K562 (cell line): ENCODE measurements around the gene TBX10. TPM values are rescaled to one million over a fixed set of nuclear protein-coding genes. Genes with fewer than 3 reads are reported as not detected.

Experiments used
- CBX1 ChIP-seq: sonication (generic); IDR thresholded peaks from 2 replicates; pipeline ENCODE4 v1.6.1; 2016; ENCODE audit warnings: antibody characterized with exemption, low read depth, mild to moderate bottlenecking
- CC2D1A ChIP-seq: fragments of 450-650 bp; IDR thresholded peaks from 2 replicates; pipeline ENCODE4 v1.6.1; 2017; ENCODE audit warnings: mild to moderate bottlenecking
- ETV1 ChIP-seq: fragments of 450-650 bp; conservative IDR thresholded peaks from 2 replicates; pipeline ENCODE4 v1.6.1; 2016; ENCODE audit warnings: missing genetic modification characterization, control low read depth, low read depth, missing compliant biosample characterization
- HDAC1 ChIP-seq, 2 experiments: fragments of 450-650 bp; IDR thresholded peaks; 2 replicates each; pipeline ENCODE4 v1.6.1; 2016 to 2017; ENCODE audit warnings: inconsistent platforms in 1 of 2, mild to moderate bottlenecking in 1 of 2, moderate library complexity in 1 of 2
- KDM2B ChIP-seq: fragments of 250-450 bp; sonication (Bioruptor Pico); IDR thresholded peaks from 2 replicates; pipeline ENCODE4 v1.8.0; 2021; ENCODE audit warnings: mild to moderate bottlenecking, moderate library complexity
- KDM5B ChIP-seq: fragments of 200-600 bp; sonication (generic); IDR thresholded peaks from 2 replicates; pipeline ENCODE4 v1.6.1; 2012; ENCODE audit warnings: low read depth, mild to moderate bottlenecking, moderate library complexity, low read length, control low read depth, inconsistent platforms; ENCODE audit not compliant: insufficient replicate concordance
- MAX ChIP-seq: sonication (generic); formaldehyde crosslinking; IDR thresholded peaks from 2 replicates; pipeline ENCODE4 v1.9.0; 2022; ENCODE audit warnings: mild to moderate bottlenecking, missing genetic modification reagents
- MTA1 ChIP-seq: fragments of 450-650 bp; IDR thresholded peaks from 2 replicates; pipeline ENCODE4 v1.6.1; 2017; ENCODE audit warnings: borderline replicate concordance
- NCOR1 ChIP-seq: fragments of 450-650 bp; IDR thresholded peaks from 2 replicates; pipeline ENCODE4 v1.6.1; 2016; ENCODE audit warnings: mild to moderate bottlenecking, moderate library complexity
- PHF8 ChIP-seq: fragments of 200-600 bp; sonication (generic); IDR thresholded peaks from 2 replicates; pipeline ENCODE4 v1.6.1; 2012; ENCODE audit warnings: mixed run types, mild to moderate bottlenecking, inconsistent platforms, low read length, moderate library complexity, borderline replicate concordance
- POLR2AphosphoS5 ChIP-seq: IDR thresholded peaks from 2 replicates; pipeline ENCODE4 v1.6.1; 2011; ENCODE audit warnings: mild to moderate bottlenecking, low read depth, low read length, moderate library complexity; ENCODE audit not compliant: control insufficient read depth, insufficient read depth
- POLR3G ChIP-seq: IDR thresholded peaks from 2 replicates; pipeline ENCODE4 v1.6.1; 2011; ENCODE audit not compliant: insufficient read length, insufficient replicate concordance; ENCODE audit errors: extremely low read depth
- PRDM10 ChIP-seq: fragments of 450-650 bp; IDR thresholded peaks from 2 replicates; pipeline ENCODE4 v1.6.1; 2018; ENCODE audit not compliant: partially characterized antibody
- RBM22 ChIP-seq: fragments of 200-400 bp; formaldehyde crosslinking; IDR thresholded peaks from 2 replicates; pipeline ENCODE4 v1.6.1; 2018; ENCODE audit warnings: low read length, low read depth; ENCODE audit not compliant: poor library complexity, severe bottlenecking
- TCF7 ChIP-seq: sonication (generic); IDR thresholded peaks from 2 replicates; pipeline ENCODE4 v1.6.1; 2016; ENCODE audit warnings: antibody characterized with exemption, borderline replicate concordance
- TEAD1 ChIP-seq, 2 experiments: fragments of 450-650 bp in 1 of 2; sonication (generic) in 1 of 2; formaldehyde crosslinking; IDR thresholded peaks; 2 replicates each; pipeline versions ENCODE4 v1.4.0 to v1.8.0; 2020 to 2022; ENCODE audit warnings: mild to moderate bottlenecking in 2 of 2, missing genetic modification reagents in 1 of 2
- ZBTB33 ChIP-seq: sonication (generic); formaldehyde crosslinking; IDR thresholded peaks from 2 replicates; pipeline ENCODE4 v1.8.1; 2023; ENCODE audit warnings: mild to moderate bottlenecking, missing genetic modification reagents
- ZC3H11A ChIP-seq: IDR thresholded peaks from 2 replicates; pipeline ENCODE4 v1.6.1; 2012; ENCODE audit warnings: low read depth, low read length, improper control_type of control experiment
- ZC3H8 ChIP-seq: fragments of 450-650 bp; IDR thresholded peaks from 2 replicates; pipeline ENCODE4 v1.6.1; 2017
- ZNF639 ChIP-seq, 2 experiments: fragments of 200-800 bp in 1 of 2; sonication (Bioruptor generic) in 1 of 2; sonication (generic) in 1 of 2; formaldehyde crosslinking in 1 of 2; IDR thresholded peaks in 1 of 2; conservative IDR thresholded peaks in 1 of 2; 2 replicates each; pipeline versions ENCODE4 v1.5.0 to v1.6.1; 2016 to 2020; ENCODE audit warnings: missing compliant biosample characterization in 1 of 2, missing genetic modification characterization in 1 of 2, missing genetic modification reagents in 1 of 2
- polyA plus RNA-seq, 8 experiments: library from polyadenylated mRNA; depleted of rRNA in 4 of 8; stranded (reverse) in 5 of 8; unstranded in 3 of 8; fragments of >200 nt; fragmentation: Nextera tagmentation in 2 of 8; fragmentation: Illumina TruSeq in 1 of 8; extraction: Ambion mirVana in 2 of 8; extraction: Trizol in 1 of 8; gene quantifications; 2 replicates each; pipeline versions ENCODE4 v1.2.1 to v1.2.3, GENCODE V29; 2011 to 2014; ENCODE audit warnings: inconsistent platforms in 1 of 8, missing spikeins in 1 of 8
- total RNA-seq, 7 experiments: library from RNA; depleted of rRNA in 6 of 7; stranded (reverse); fragments of >200 nt in 6 of 7; fragmentation: Illumina TruSeq in 2 of 7; extraction: Trizol in 2 of 7; gene quantifications; 2 replicates each; pipeline versions ENCODE4 v1.2.1 to v1.2.3, GENCODE V29; 2011 to 2021; ENCODE audit warnings: low replicate concordance in 1 of 7

Gene TBX10
- total and polyA plus RNA-seq, 9 of the 15 experiments (the other 6 are each of a cell fraction or from before 2014, with no cell fraction given) = not detected

- TF ChIP-seq ZBTB33 (CRISPR knock-in tag) (no peak), CBX1 (no peak), NCOR1 (no peak), HDAC1 (IDR thresholded peaks at IDR 0.05) (peak in 1 of 2 experiments; percentile 89; a peak in 2 of 4 replicates), KDM2B (CRISPR knock-in tag) (peak; percentile 63; the same call in 1 of the 2 replicates), RBM22 (peak; percentile 50), PRDM10 (peak; percentile 51), POLR2AphosphoS5 (peak; percentile 59; the same call in 1 of the 2 replicates), POLR3G (no peak), ZC3H11A (0 out of 2 replicates have a peak, but pooled peaks have one; percentile 42), PHF8 (peak; percentile 57; the same call in 1 of the 2 replicates), MTA1 (0 out of 2 replicates have a peak, but pooled peaks have one; percentile 15), MAX (CRISPR knock-in tag) (peak; percentile 50), CC2D1A (peak; percentile 70), KDM5B (peak; percentile 64), TCF7 (no peak; the same call in 1 of the 2 replicates), TEAD1 (CRISPR knock-in tag; IDR thresholded peaks at IDR 0.05) (peak; percentile 2 to 24; a peak in 1 of 4 replicates), ZC3H8 (no peak), ETV1 (tag) (peak; percentile 34; the same call in 1 of the 2 replicates), ZNF639 (CRISPR knock-in tag; conservative IDR thresholded peaks at IDR 0.05 in 1 of 2, IDR thresholded peaks at IDR 0.05 in 1 of 2) (peak in 1 of 2 experiments; percentile 90; a peak in 2 of 4 replicates)
Measured at GRCh38 chr11:67630228-67630942, 9.2 kb downstream of the TBX10 start (continued).
